GM12878 (cell line): ENCODE results near the gene SLC6A3. TPM values are rescaled to one million over a fixed set of nuclear protein-coding genes. Genes with fewer than 3 reads are reported as not detected.

ENCODE experiments used
- ATAC-seq: fragments of 200-7000 bp; cut with Tn5 transposase; 3 replicates; pipeline ENCODE4 v1.9.1; 2020; ENCODE audit warnings: mild to moderate bottlenecking, moderate library complexity
- BruUV-seq: library from RNA; stranded (reverse); fragments of 400-500 nt; replicated peaks from 2 replicates; lab custom pipeline; 2021; lab: Mats Ljungman, UMichigan
- CTCF ChIA-PET: fragments of 300-600 bp; sonication (Branson Sonifier 250); formaldehyde crosslinking; extraction: SDS; loops from one replicate; lab custom pipeline; 2021; ENCODE audit warnings: inconsistent platforms; lab: Yijun Ruan, JAX
- POLR2A ChIA-PET: fragments of 350-600 bp; formaldehyde crosslinking; extraction: SDS; loops from one replicate; lab custom pipeline; 2021; ENCODE audit warnings: inconsistent platforms; lab: Charles Lee
- RAD21 ChIA-PET: fragments of 300-600 bp; sonication (Branson Sonifier 250); formaldehyde crosslinking; loops from one replicate; lab custom pipeline; 2023; ENCODE audit warnings: antibody characterized with exemption; ENCODE audit not compliant: unreplicated experiment; lab: Charles Lee
- SMC1A ChIA-PET: fragments of 300-600 bp; sonication (Branson Sonifier 250); formaldehyde crosslinking; loops from one replicate; lab custom pipeline; 2023; ENCODE audit not compliant: unreplicated experiment, uncharacterized antibody; lab: Charles Lee
- DNase-seq: peaks from one replicate; pipeline ENCODE4 v3.0.0-alpha.2; 2011; ENCODE audit warnings: low read depth, low spot score
- FAIRE-seq: peaks from 3 replicates; lab custom pipeline; 2011; peaks lifted over from hg19 to GRCh38; lab: Jason Lieb, UNC
- H2AFZ ChIP-seq: 2 replicates; pipeline ENCODE4 v1.6.0; 2011; ENCODE audit warnings: low read depth, low read length, control low read depth; ENCODE audit not compliant: control insufficient read depth
- H3K27ac ChIP-seq: 2 replicates; pipeline ENCODE4 v1.5.1; 2011; ENCODE audit warnings: control low read depth; ENCODE audit not compliant: control insufficient read depth, insufficient read depth
- H3K27me3 ChIP-seq, 2 experiments: replicated peaks in 1 of 2; 2 replicates each; pipeline versions ENCODE4 v1.6.0 to v1.6.1; 2011; ENCODE audit warnings: low read length in 1 of 2; ENCODE audit not compliant: control insufficient read depth in 2 of 2, insufficient read depth in 2 of 2
- H3K36me3 ChIP-seq, 2 experiments: 2 replicates each; pipeline ENCODE4 v1.5.1; 2011; ENCODE audit warnings: low read length in 1 of 2; ENCODE audit not compliant: control insufficient read depth in 2 of 2, insufficient read depth in 2 of 2
- H3K4me1 ChIP-seq: 2 replicates; pipeline ENCODE4 v1.6.1; 2011; ENCODE audit warnings: mild to moderate bottlenecking, low read length, moderate library complexity, mixed read lengths; ENCODE audit not compliant: control insufficient read depth, insufficient read depth
- H3K4me2 ChIP-seq: 2 replicates; pipeline ENCODE4 v1.6.0; 2011; ENCODE audit warnings: control low read depth; ENCODE audit not compliant: control insufficient read depth, insufficient read depth
- H3K4me3 ChIP-seq: fragments of 200-600 bp; sonication (generic); 2 replicates; pipeline ENCODE4 v1.5.1; 2016
- H3K79me2 ChIP-seq: 2 replicates; pipeline ENCODE4 v1.6.0; 2011; ENCODE audit warnings: low read length; ENCODE audit not compliant: control insufficient read depth, insufficient read depth
- H3K9ac ChIP-seq: 2 replicates; pipeline ENCODE4 v1.8.0; 2011; ENCODE audit warnings: low read length, control low read depth, mixed read lengths; ENCODE audit not compliant: control insufficient read depth, insufficient read depth
- H3K9me3 ChIP-seq: replicated peaks from 3 replicates; pipeline ENCODE4 v1.5.1; 2011; ENCODE audit warnings: mild to moderate bottlenecking, low read length; ENCODE audit not compliant: control insufficient read depth, insufficient read depth
- H4K20me1 ChIP-seq: 2 replicates; pipeline ENCODE4 v1.6.0; 2011; ENCODE audit not compliant: control insufficient read depth, insufficient read depth
- JUND ChIP-seq: IDR thresholded peaks from 2 replicates; pipeline ENCODE4 v1.6.1; 2012; ENCODE audit warnings: low read depth, mild to moderate bottlenecking, low read length, improper control_type of control experiment, moderate library complexity
- KAT2A ChIP-seq: conservative IDR thresholded peaks from 2 replicates; pipeline ENCODE4 v1.6.1; 2011; ENCODE audit warnings: low read depth, low read length; ENCODE audit not compliant: control insufficient read depth
- NBN ChIP-seq: fragments of 450-650 bp; IDR thresholded peaks from 2 replicates; pipeline ENCODE4 v1.6.1; 2016
- NR2C2 ChIP-seq: IDR thresholded peaks from 2 replicates; pipeline ENCODE4 v1.6.1; 2011; ENCODE audit warnings: borderline replicate concordance, low read depth; ENCODE audit not compliant: control insufficient read depth, insufficient read length
- PML ChIP-seq: IDR thresholded peaks from 2 replicates; pipeline ENCODE4 v1.6.1; 2012; ENCODE audit warnings: low read length, inconsistent platforms
- RB1 ChIP-seq: fragments of 450-650 bp; formaldehyde crosslinking; IDR thresholded peaks from 2 replicates; pipeline ENCODE4 v1.6.1; 2017; ENCODE audit warnings: mild to moderate bottlenecking, borderline replicate concordance
- SMARCA5 ChIP-seq: fragments of 450-650 bp; IDR thresholded peaks from 2 replicates; pipeline ENCODE4 v1.6.1; 2017; ENCODE audit warnings: mild to moderate bottlenecking
- SREBF1 ChIP-seq: IDR thresholded peaks from 2 replicates; pipeline ENCODE4 v1.6.1; 2012; ENCODE audit warnings: mild to moderate bottlenecking, low read length
- ZNF217 ChIP-seq: fragments of 450-650 bp; IDR thresholded peaks from 2 replicates; pipeline ENCODE4 v1.6.1; 2017; ENCODE audit warnings: antibody characterized with exemption, mild to moderate bottlenecking
- ZNF384 ChIP-seq: IDR thresholded peaks from 2 replicates; pipeline ENCODE4 v1.6.1; 2012; ENCODE audit warnings: low read depth, mild to moderate bottlenecking, low read length, improper control_type of control experiment, borderline replicate concordance
- WGBS: methylation state at CpG from one replicate; pipeline ENCODE4 v1.1.6; 2016; ENCODE audit warnings: low lambda C conversion rate; ENCODE audit not compliant: insufficient replicate concordance, insufficient coverage; ENCODE audit errors: missing lambda C conversion rate; 5-methylcytosine and 5-hydroxymethylcytosine counted together
- in situ Hi-C: fragments of 300-500 bp; cut with MboI; formaldehyde crosslinking; loops from 9 replicates; pipeline ENCODE4 v1.14.3; 2018; ENCODE audit warnings: mixed read lengths
- intact Hi-C: fragments of 100-400 bp; cut with micrococcal nuclease; formaldehyde crosslinking; loops from one replicate; pipeline ENCODE4 v1.14.2; 2022; ENCODE audit not compliant: unreplicated experiment
- polyA plus RNA-seq, 11 experiments: library from polyadenylated mRNA; depleted of rRNA in 4 of 11; unstranded in 6 of 11; stranded (reverse) in 5 of 11; fragments of >200 nt; fragmentation: Nextera tagmentation in 4 of 11; fragmentation: Illumina TruSeq in 1 of 11; extraction: Ambion mirVana in 4 of 11; extraction: Trizol in 1 of 11; gene quantifications; 1 replicate in 1 of 11; 2 replicates in 10 of 11; pipeline versions ENCODE4 v1.2.1 to v1.2.3, GENCODE V29; 2011 to 2016; ENCODE audit warnings: inconsistent platforms in 2 of 11, missing spikeins in 2 of 11, low read depth in 1 of 11
- total RNA-seq, 4 experiments: library from RNA; depleted of rRNA in 3 of 4; stranded (reverse); fragments of >200 nt in 3 of 4; fragmentation: Illumina TruSeq in 1 of 4; extraction: Trizol in 1 of 4; gene quantifications; 2 replicates each; pipeline versions ENCODE4 v1.2.1 to v1.2.3, GENCODE V29; 2013 to 2021
- TF ChIP-seq, protein P1 (sequence below): fragments of 450-650 bp; IDR thresholded peaks from 2 replicates; pipeline ENCODE4 v1.6.1; 2016; ENCODE audit warnings: mild to moderate bottlenecking, moderate library complexity, borderline replicate concordance
- TF ChIP-seq, protein P2 (sequence below): fragments of 450-650 bp; IDR thresholded peaks from 2 replicates; pipeline ENCODE4 v1.6.1; 2014; ENCODE audit warnings: mild to moderate bottlenecking
- TF ChIP-seq, protein P3 (sequence below): IDR thresholded peaks from 2 replicates; pipeline ENCODE4 v1.6.1; 2012; ENCODE audit warnings: improper control_type of control experiment, low read depth, low read length; ENCODE audit not compliant: insufficient replicate concordance

SLC6A3 gene
- total and polyA plus RNA-seq, 10 of the 15 experiments (the other 5 are each of a cell fraction or from before 2014, with no cell fraction given) = 0.01 TPM; not detected in 9

DNA sequence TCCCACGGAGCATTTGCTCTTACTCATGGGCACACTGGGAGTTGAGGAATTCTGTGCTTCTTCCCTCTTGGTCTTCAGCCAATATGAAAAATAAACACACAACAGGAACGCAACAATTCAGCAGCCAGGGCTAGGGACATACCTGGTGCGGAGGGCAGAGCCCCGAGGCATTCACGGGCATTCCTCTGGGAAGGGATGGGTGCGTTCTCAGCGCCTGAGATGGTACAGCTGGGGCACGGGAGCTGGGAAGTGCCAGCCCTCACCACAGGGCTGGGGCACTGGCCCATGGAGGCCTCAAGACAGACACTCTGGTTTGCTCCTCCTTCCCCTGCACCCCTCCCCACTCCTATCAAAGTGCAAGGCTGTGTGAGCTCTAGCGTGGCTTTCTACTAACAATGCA, 2.1 kb downstream of the SLC6A3 start:
- POLR2A ChIA-PET = no interaction called here
- SMC1A ChIA-PET = no interaction called here
- in situ Hi-C loops = no loop called here
- Histone ChIP-seq H2AFZ (no peak overlapping the region), H3K27me3 (peaks cover 8% of the 10 kb centered on the region in 2 experiments), H4K20me1 (no peaks in the 10 kb centered on the region), H3K4me3 (no peak overlapping the region), H3K9ac (no peak overlapping the region), H3K9me3 (no peaks in the 10 kb centered on the region; the same call in 2 of the 3 replicates), H3K27ac (no peak overlapping the region), H3K79me2 (no peaks in the 10 kb centered on the region), H3K4me1 (no peaks in the 10 kb centered on the region), H3K36me3 (no peaks in the 10 kb centered on the region), H3K4me2 (no peak overlapping the region)
- CTCF ChIA-PET = no interaction called here
- FAIRE-seq = no peak
- TF ChIP-seq JUND (no peak), RB1 (no peak), SMARCA5 (no peak), ZNF217 (no peak), NR2C2 (no peak), KAT2A (no peak), PML (no peak), SREBF1 (no peak), NBN (no peak), ZNF384 (no peak)
- TF ChIP-seq, protein P1, sequence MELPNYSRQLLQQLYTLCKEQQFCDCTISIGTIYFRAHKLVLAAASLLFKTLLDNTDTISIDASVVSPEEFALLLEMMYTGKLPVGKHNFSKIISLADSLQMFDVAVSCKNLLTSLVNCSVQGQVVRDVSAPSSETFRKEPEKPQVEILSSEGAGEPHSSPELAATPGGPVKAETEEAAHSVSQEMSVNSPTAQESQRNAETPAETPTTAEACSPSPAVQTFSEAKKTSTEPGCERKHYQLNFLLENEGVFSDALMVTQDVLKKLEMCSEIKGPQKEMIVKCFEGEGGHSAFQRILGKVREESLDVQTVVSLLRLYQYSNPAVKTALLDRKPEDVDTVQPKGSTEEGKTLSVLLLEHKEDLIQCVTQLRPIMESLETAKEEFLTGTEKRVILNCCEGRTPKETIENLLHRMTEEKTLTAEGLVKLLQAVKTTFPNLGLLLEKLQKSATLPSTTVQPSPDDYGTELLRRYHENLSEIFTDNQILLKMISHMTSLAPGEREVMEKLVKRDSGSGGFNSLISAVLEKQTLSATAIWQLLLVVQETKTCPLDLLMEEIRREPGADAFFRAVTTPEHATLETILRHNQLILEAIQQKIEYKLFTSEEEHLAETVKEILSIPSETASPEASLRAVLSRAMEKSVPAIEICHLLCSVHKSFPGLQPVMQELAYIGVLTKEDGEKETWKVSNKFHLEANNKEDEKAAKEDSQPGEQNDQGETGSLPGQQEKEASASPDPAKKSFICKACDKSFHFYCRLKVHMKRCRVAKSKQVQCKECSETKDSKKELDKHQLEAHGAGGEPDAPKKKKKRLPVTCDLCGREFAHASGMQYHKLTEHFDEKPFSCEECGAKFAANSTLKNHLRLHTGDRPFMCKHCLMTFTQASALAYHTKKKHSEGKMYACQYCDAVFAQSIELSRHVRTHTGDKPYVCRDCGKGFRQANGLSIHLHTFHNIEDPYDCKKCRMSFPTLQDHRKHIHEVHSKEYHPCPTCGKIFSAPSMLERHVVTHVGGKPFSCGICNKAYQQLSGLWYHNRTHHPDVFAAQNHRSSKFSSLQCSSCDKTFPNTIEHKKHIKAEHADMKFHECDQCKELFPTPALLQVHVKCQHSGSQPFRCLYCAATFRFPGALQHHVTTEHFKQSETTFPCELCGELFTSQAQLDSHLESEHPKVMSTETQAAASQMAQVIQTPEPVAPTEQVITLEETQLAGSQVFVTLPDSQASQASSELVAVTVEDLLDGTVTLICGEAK = no peak
- TF ChIP-seq, protein P2, sequence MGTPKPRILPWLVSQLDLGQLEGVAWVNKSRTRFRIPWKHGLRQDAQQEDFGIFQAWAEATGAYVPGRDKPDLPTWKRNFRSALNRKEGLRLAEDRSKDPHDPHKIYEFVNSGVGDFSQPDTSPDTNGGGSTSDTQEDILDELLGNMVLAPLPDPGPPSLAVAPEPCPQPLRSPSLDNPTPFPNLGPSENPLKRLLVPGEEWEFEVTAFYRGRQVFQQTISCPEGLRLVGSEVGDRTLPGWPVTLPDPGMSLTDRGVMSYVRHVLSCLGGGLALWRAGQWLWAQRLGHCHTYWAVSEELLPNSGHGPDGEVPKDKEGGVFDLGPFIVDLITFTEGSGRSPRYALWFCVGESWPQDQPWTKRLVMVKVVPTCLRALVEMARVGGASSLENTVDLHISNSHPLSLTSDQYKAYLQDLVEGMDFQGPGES = no peak
- TF ChIP-seq, protein P3, sequence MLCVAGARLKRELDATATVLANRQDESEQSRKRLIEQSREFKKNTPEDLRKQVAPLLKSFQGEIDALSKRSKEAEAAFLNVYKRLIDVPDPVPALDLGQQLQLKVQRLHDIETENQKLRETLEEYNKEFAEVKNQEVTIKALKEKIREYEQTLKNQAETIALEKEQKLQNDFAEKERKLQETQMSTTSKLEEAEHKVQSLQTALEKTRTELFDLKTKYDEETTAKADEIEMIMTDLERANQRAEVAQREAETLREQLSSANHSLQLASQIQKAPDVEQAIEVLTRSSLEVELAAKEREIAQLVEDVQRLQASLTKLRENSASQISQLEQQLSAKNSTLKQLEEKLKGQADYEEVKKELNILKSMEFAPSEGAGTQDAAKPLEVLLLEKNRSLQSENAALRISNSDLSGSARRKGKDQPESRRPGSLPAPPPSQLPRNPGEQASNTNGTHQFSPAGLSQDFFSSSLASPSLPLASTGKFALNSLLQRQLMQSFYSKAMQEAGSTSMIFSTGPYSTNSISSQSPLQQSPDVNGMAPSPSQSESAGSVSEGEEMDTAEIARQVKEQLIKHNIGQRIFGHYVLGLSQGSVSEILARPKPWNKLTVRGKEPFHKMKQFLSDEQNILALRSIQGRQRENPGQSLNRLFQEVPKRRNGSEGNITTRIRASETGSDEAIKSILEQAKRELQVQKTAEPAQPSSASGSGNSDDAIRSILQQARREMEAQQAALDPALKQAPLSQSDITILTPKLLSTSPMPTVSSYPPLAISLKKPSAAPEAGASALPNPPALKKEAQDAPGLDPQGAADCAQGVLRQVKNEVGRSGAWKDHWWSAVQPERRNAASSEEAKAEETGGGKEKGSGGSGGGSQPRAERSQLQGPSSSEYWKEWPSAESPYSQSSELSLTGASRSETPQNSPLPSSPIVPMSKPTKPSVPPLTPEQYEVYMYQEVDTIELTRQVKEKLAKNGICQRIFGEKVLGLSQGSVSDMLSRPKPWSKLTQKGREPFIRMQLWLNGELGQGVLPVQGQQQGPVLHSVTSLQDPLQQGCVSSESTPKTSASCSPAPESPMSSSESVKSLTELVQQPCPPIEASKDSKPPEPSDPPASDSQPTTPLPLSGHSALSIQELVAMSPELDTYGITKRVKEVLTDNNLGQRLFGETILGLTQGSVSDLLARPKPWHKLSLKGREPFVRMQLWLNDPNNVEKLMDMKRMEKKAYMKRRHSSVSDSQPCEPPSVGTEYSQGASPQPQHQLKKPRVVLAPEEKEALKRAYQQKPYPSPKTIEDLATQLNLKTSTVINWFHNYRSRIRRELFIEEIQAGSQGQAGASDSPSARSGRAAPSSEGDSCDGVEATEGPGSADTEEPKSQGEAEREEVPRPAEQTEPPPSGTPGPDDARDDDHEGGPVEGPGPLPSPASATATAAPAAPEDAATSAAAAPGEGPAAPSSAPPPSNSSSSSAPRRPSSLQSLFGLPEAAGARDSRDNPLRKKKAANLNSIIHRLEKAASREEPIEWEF = no peak
- BruUV-seq = no TSS peak
- intact Hi-C loops = no loop called here
- DNase-seq = no peak
- ATAC-seq = no peak
- WGBS = 57% methylated on average over 9 of the region's 9 CpGs
- RAD21 ChIA-PET = no interaction called here
